GM12878 (cell line): ENCODE data around the gene SENP8. TPM values are rescaled to one million over a fixed set of nuclear protein-coding genes. Genes with fewer than 3 reads are reported as not detected.
A peak's percentile ranks its signal among the peaks of the same experiment; 100 is the strongest.

Experiments
- CBX3 ChIP-seq: fragments of 200-600 bp; sonication (generic); IDR thresholded peaks from 2 replicates; pipeline ENCODE4 v1.6.1; 2016; ENCODE audit warnings: low read depth, borderline replicate concordance
- CEBPB ChIP-seq, 2 experiments: fragments of 150-350 bp in 1 of 2; IDR thresholded peaks; 2 replicates each; pipeline ENCODE4 v1.6.1; 2012 to 2014; ENCODE audit warnings: low read depth in 2 of 2, low read length in 2 of 2, borderline replicate concordance in 1 of 2, inconsistent platforms in 1 of 2
- ESRRA ChIP-seq: IDR thresholded peaks from 2 replicates; pipeline ENCODE4 v1.6.1; 2012; ENCODE audit warnings: mild to moderate bottlenecking, low read length, improper control_type of control experiment
- HDAC6 ChIP-seq: fragments of 200-600 bp; sonication (generic); IDR thresholded peaks from one replicate; pipeline ENCODE4 v1.8.0; 2017; ENCODE audit warnings: antibody characterized with exemption; ENCODE audit not compliant: unreplicated experiment
- NFXL1 ChIP-seq: fragments of 450-650 bp; IDR thresholded peaks from 2 replicates; pipeline ENCODE4 v1.6.1; 2017; ENCODE audit warnings: antibody characterized with exemption, mild to moderate bottlenecking, borderline replicate concordance
- PAX5 ChIP-seq: IDR thresholded peaks from 2 replicates; pipeline ENCODE4 v1.6.1; 2011; ENCODE audit warnings: low read depth, low read length, borderline replicate concordance
- SREBF2 ChIP-seq: IDR thresholded peaks from 2 replicates; pipeline ENCODE4 v1.6.1; 2012; ENCODE audit warnings: mild to moderate bottlenecking, low read length
- polyA plus RNA-seq, 11 experiments: library from polyadenylated mRNA; depleted of rRNA in 4 of 11; unstranded in 6 of 11; stranded (reverse) in 5 of 11; fragments of >200 nt; fragmentation: Nextera tagmentation in 4 of 11; fragmentation: Illumina TruSeq in 1 of 11; extraction: Ambion mirVana in 4 of 11; extraction: Trizol in 1 of 11; gene quantifications; 1 replicate in 1 of 11; 2 replicates in 10 of 11; pipeline versions ENCODE4 v1.2.1 to v1.2.3, GENCODE V29; 2011 to 2016; ENCODE audit warnings: inconsistent platforms in 2 of 11, missing spikeins in 2 of 11, low read depth in 1 of 11
- total RNA-seq, 4 experiments: library from RNA; depleted of rRNA in 3 of 4; stranded (reverse); fragments of >200 nt in 3 of 4; fragmentation: Illumina TruSeq in 1 of 4; extraction: Trizol in 1 of 4; gene quantifications; 2 replicates each; pipeline versions ENCODE4 v1.2.1 to v1.2.3, GENCODE V29; 2013 to 2021
- TF ChIP-seq, protein P1 (sequence below): IDR thresholded peaks from 2 replicates; pipeline ENCODE4 v1.6.1; 2011; ENCODE audit warnings: borderline replicate concordance, low read depth, mild to moderate bottlenecking, moderate library complexity, low read length; ENCODE audit not compliant: insufficient read depth, poor library complexity, severe bottlenecking
- TF ChIP-seq, protein P2 (sequence below): IDR thresholded peaks from 2 replicates; pipeline ENCODE4 v1.6.1; 2012; ENCODE audit warnings: mild to moderate bottlenecking, low read depth, low read length
- TF ChIP-seq, protein P3 (sequence below): fragments of 150-350 bp; IDR thresholded peaks from 2 replicates; pipeline ENCODE4 v1.6.1; 2014; ENCODE audit warnings: mild to moderate bottlenecking, low read depth, low read length
- TF ChIP-seq, protein P4 (sequence below): fragments of 450-650 bp; IDR thresholded peaks from 2 replicates; pipeline ENCODE4 v1.6.1; 2016; ENCODE audit warnings: mild to moderate bottlenecking, moderate library complexity, borderline replicate concordance

SENP8 gene
- total and polyA plus RNA-seq, 10 of the 15 experiments (the other 5 are each of a cell fraction or from before 2014, with no cell fraction given), result 0.87 to 5.6 (median 2.2) TPM

DNA sequence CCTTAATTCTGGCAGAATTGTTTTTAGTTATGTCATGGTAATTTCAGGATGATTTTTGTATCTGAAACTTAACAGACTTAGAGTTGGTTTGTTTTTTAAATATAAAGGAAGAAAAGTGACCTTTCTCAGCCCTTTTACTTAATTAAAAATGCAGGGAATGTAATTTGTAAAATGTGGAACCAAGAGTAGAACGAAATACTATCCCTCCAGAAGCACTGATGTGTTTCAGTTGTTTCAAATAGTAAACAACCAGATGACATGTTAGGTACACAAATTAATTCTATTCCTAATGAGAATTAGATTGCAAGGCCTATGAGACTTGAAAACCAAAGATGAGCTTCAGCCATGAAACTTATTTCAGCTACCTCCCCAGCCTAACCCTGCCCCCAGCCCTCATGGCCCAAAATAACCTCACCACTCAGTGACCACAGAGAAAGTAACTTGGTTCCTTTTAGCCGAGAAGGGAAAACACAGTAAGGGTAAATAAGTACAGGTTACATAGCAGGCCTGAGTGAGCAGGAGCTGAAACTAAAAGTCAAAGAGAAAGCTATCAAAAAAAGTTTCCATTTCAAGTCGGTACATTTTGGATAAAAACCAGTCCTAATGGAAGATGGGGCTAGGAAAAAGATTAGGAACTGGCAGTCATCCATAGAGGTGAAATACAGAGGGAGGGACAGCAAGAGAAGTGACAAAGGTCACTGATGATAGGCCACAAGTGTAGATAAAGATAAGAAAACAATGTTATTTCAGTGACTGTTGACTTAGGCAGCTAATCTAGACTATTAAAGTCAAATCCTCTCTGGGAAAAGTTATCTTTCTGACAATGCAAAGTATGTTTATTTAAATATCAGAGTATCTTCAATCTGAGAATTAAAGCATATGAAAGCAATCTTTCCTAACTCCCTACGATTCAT lies 23.2 kb downstream of the SENP8 start (continued):
- TF ChIP-seq, protein P1, sequence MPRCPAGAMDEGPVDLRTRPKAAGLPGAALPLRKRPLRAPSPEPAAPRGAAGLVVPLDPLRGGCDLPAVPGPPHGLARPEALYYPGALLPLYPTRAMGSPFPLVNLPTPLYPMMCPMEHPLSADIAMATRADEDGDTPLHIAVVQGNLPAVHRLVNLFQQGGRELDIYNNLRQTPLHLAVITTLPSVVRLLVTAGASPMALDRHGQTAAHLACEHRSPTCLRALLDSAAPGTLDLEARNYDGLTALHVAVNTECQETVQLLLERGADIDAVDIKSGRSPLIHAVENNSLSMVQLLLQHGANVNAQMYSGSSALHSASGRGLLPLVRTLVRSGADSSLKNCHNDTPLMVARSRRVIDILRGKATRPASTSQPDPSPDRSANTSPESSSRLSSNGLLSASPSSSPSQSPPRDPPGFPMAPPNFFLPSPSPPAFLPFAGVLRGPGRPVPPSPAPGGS, result peak; percentile 58
- no peak for TF ChIP-seq NFXL1
- no peak for TF ChIP-seq ESRRA
- TF ChIP-seq, protein P2, sequence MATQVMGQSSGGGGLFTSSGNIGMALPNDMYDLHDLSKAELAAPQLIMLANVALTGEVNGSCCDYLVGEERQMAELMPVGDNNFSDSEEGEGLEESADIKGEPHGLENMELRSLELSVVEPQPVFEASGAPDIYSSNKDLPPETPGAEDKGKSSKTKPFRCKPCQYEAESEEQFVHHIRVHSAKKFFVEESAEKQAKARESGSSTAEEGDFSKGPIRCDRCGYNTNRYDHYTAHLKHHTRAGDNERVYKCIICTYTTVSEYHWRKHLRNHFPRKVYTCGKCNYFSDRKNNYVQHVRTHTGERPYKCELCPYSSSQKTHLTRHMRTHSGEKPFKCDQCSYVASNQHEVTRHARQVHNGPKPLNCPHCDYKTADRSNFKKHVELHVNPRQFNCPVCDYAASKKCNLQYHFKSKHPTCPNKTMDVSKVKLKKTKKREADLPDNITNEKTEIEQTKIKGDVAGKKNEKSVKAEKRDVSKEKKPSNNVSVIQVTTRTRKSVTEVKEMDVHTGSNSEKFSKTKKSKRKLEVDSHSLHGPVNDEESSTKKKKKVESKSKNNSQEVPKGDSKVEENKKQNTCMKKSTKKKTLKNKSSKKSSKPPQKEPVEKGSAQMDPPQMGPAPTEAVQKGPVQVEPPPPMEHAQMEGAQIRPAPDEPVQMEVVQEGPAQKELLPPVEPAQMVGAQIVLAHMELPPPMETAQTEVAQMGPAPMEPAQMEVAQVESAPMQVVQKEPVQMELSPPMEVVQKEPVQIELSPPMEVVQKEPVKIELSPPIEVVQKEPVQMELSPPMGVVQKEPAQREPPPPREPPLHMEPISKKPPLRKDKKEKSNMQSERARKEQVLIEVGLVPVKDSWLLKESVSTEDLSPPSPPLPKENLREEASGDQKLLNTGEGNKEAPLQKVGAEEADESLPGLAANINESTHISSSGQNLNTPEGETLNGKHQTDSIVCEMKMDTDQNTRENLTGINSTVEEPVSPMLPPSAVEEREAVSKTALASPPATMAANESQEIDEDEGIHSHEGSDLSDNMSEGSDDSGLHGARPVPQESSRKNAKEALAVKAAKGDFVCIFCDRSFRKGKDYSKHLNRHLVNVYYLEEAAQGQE, result 0 out of 2 replicates have a peak, but pooled peaks have one; percentile 41
- no peak for TF ChIP-seq SREBF2
- TF ChIP-seq PAX5, result peak; percentile 93
- no peak for TF ChIP-seq HDAC6
- TF ChIP-seq, protein P3, sequence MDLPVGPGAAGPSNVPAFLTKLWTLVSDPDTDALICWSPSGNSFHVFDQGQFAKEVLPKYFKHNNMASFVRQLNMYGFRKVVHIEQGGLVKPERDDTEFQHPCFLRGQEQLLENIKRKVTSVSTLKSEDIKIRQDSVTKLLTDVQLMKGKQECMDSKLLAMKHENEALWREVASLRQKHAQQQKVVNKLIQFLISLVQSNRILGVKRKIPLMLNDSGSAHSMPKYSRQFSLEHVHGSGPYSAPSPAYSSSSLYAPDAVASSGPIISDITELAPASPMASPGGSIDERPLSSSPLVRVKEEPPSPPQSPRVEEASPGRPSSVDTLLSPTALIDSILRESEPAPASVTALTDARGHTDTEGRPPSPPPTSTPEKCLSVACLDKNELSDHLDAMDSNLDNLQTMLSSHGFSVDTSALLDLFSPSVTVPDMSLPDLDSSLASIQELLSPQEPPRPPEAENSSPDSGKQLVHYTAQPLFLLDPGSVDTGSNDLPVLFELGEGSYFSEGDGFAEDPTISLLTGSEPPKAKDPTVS, result no peak
- TF ChIP-seq CBX3, result no peak
- TF ChIP-seq, protein P4, sequence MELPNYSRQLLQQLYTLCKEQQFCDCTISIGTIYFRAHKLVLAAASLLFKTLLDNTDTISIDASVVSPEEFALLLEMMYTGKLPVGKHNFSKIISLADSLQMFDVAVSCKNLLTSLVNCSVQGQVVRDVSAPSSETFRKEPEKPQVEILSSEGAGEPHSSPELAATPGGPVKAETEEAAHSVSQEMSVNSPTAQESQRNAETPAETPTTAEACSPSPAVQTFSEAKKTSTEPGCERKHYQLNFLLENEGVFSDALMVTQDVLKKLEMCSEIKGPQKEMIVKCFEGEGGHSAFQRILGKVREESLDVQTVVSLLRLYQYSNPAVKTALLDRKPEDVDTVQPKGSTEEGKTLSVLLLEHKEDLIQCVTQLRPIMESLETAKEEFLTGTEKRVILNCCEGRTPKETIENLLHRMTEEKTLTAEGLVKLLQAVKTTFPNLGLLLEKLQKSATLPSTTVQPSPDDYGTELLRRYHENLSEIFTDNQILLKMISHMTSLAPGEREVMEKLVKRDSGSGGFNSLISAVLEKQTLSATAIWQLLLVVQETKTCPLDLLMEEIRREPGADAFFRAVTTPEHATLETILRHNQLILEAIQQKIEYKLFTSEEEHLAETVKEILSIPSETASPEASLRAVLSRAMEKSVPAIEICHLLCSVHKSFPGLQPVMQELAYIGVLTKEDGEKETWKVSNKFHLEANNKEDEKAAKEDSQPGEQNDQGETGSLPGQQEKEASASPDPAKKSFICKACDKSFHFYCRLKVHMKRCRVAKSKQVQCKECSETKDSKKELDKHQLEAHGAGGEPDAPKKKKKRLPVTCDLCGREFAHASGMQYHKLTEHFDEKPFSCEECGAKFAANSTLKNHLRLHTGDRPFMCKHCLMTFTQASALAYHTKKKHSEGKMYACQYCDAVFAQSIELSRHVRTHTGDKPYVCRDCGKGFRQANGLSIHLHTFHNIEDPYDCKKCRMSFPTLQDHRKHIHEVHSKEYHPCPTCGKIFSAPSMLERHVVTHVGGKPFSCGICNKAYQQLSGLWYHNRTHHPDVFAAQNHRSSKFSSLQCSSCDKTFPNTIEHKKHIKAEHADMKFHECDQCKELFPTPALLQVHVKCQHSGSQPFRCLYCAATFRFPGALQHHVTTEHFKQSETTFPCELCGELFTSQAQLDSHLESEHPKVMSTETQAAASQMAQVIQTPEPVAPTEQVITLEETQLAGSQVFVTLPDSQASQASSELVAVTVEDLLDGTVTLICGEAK, result 0 out of 2 replicates have a peak, but pooled peaks have one; percentile 31
- TF ChIP-seq CEBPB (IDR thresholded peaks at IDR 0.05; ENCODE audit: borderline replicate concordance in 1 of 2, low read depth in 2 of 2, low read length in 2 of 2), result peak in 1 of 2 experiments; percentile 70; a peak in 1 of 4 replicates
